Stomach (tissue), 9 donors: ENCODE measurements around the gene FNDC1. TPM values are rescaled to one million over a fixed set of nuclear protein-coding genes. Genes with fewer than 3 reads are reported as not detected.

Experiments
- DNase-seq, 2 donors: peaks; one replicate each; pipeline versions ENCODE4 v3.0.0 to v3.0.0-alpha.2; 2013 to 2019
- H3K27ac ChIP-seq, 5 donors: fragments of 200-600 bp in 4 of 5; sonication (generic) in 4 of 5; one replicate each; pipeline ENCODE4 v1.5.1; 2013 to 2019; ENCODE audit warnings: mild to moderate bottlenecking in 1 of 5, moderate library complexity in 1 of 5
- H3K27me3 ChIP-seq, 3 donors: fragments of 200-600 bp; sonication (generic); one replicate each; pipeline ENCODE4 v1.5.1; 2017 to 2019; ENCODE audit warnings: mixed run types in 1 of 3
- H3K36me3 ChIP-seq, 4 donors: fragments of 200-600 bp; sonication (generic); 1 replicate in 3 of 4; 2 replicates in 1 of 4; pipeline ENCODE4 v1.5.1; 2016 to 2019
- H3K4me1 ChIP-seq, 4 donors: fragments of 200-600 bp; sonication (generic); one replicate each; pipeline ENCODE4 v1.5.1; 2016 to 2019
- H3K4me3 ChIP-seq, 4 donors: fragments of 200-600 bp; sonication (generic) in 3 of 4; one replicate each; pipeline ENCODE4 v1.5.1; 2016 to 2019; ENCODE audit warnings: mild to moderate bottlenecking in 1 of 4
- H3K9me3 ChIP-seq, 4 donors: fragments of 200-600 bp; sonication (generic); one replicate each; pipeline ENCODE4 v1.5.1; 2016 to 2019
- EP300 ChIP-seq: sonication (generic); formaldehyde crosslinking; IDR thresholded peaks from one replicate; pipeline ENCODE4 v1.6.1; 2017; ENCODE audit warnings: antibody characterized with exemption
- POLR2A ChIP-seq, 4 donors: fragments of 450-650 bp; IDR thresholded peaks; one replicate each; pipeline ENCODE4 v1.6.1; 2016; ENCODE audit warnings: antibody characterized with exemption in 4 of 4, control low read depth in 2 of 4, mild to moderate bottlenecking in 1 of 4, moderate library complexity in 1 of 4
- POLR2AphosphoS5 ChIP-seq, 3 donors: sonication (generic); formaldehyde crosslinking; IDR thresholded peaks; one replicate each; pipeline ENCODE4 v1.6.1; 2016; ENCODE audit warnings: antibody characterized with exemption in 3 of 3
- WGBS, 5 donors: extraction: QIAGEN DNeasy Blood & Tissue Kit in 3 of 5; methylation state at CpG; one replicate each; pipeline versions ENCODE4 v1.1.5 to v1.1.7; 2013 to 2018; 5-methylcytosine and 5-hydroxymethylcytosine counted together
- intact Hi-C: fragments of 100-400 bp; cut with DNase I; formaldehyde crosslinking; loops from one replicate; pipeline ENCODE4 v1.15.1; 2023; ENCODE audit warnings: low total_unique reads
- polyA plus RNA-seq, 3 donors: library from polyadenylated mRNA; stranded (reverse); fragments of 200-250 nt; gene quantifications; one replicate each; pipeline ENCODE4 v1.2.3, GENCODE V29; 2013
- total RNA-seq, 5 donors: library from RNA; depleted of rRNA; stranded (reverse); fragments of >200 nt; gene quantifications; one replicate each; pipeline versions ENCODE4 v1.1.0 to v1.2.3, GENCODE V29; 2014 to 2016
- TF ChIP-seq, protein P1 (sequence below), 7 experiments: fragments of 450-650 bp in 4 of 7; fragments of 200-600 bp in 3 of 7; sonication (generic) in 3 of 7; IDR thresholded peaks; one replicate each; pipeline ENCODE4 v1.5.1; 2016 to 2019; ENCODE audit warnings: antibody characterized with exemption in 7 of 7, control low read depth in 2 of 7, mild to moderate bottlenecking in 1 of 7
- donor health status: healthy with polysubstance abuse.
- donor health status: Bipolar disorder and iron deficiency.
- donor health status: healthy.

FNDC1 gene
- total and polyA plus RNA-seq, 8 donors = 0.06 to 11.0 (median 0.43) TPM; not detected in 3

DNA sequence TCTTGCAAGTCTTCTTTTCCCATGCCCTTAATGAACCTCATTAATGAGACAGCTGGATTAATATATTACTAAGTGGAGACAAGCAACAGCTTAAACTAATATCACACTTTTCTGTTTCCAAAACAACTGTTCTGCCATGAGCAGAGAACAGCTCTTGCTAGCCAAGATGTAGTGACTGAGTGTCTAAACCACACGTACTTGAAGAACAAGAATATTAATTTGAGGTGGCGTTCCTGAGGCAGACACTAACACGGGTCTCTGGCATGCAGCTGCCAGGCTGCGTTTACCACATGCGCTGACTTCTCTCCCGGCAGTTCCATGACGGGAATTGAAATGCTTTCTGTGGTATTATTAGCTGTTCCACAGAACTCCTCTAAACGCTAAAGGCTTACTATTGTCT is 80.6 kb downstream of the FNDC1 start:
- Histone ChIP-seq H3K4me1 (peaks cover 0 to 8% (median 4%) of the 10 kb centered on the region in 4 donors), H3K9me3 (no peaks in the 10 kb centered on the region), H3K27ac (no peak overlapping the region), H3K4me3 (no peak overlapping the region), H3K27me3 (no peaks in the 10 kb centered on the region), H3K36me3 (no peaks in the 10 kb centered on the region)
- TF ChIP-seq EP300 (no peak), POLR2AphosphoS5 (IDR thresholded peaks at IDR 0.05) (no peak), POLR2A (IDR thresholded peaks at IDR 0.05) (no peak)
- TF ChIP-seq, protein P1, sequence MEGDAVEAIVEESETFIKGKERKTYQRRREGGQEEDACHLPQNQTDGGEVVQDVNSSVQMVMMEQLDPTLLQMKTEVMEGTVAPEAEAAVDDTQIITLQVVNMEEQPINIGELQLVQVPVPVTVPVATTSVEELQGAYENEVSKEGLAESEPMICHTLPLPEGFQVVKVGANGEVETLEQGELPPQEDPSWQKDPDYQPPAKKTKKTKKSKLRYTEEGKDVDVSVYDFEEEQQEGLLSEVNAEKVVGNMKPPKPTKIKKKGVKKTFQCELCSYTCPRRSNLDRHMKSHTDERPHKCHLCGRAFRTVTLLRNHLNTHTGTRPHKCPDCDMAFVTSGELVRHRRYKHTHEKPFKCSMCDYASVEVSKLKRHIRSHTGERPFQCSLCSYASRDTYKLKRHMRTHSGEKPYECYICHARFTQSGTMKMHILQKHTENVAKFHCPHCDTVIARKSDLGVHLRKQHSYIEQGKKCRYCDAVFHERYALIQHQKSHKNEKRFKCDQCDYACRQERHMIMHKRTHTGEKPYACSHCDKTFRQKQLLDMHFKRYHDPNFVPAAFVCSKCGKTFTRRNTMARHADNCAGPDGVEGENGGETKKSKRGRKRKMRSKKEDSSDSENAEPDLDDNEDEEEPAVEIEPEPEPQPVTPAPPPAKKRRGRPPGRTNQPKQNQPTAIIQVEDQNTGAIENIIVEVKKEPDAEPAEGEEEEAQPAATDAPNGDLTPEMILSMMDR (IDR thresholded peaks at IDR 0.05) = no peak
- intact Hi-C loops = no loop called here
- 51 to 66% (median 59%) methylated on average over 8 of the region's 8 CpGs for WGBS, 5 donors
- DNase-seq = peak in 1 of 2 donors; percentile 31

GRCh38 chr6:159250633-159251032 is 81.4 kb downstream of the FNDC1 start:
- Histone ChIP-seq H3K27ac (no peak overlapping the region), H3K9me3 (no peaks in the 10 kb centered on the region), H3K27me3 (no peaks in the 10 kb centered on the region), H3K36me3 (no peaks in the 10 kb centered on the region), H3K4me1 (peaks cover 0 to 8% (median 4%) of the 10 kb centered on the region in 4 donors), H3K4me3 (no peak overlapping the region)
- TF ChIP-seq EP300 (no peak), POLR2AphosphoS5 (IDR thresholded peaks at IDR 0.05) (no peak), POLR2A (IDR thresholded peaks at IDR 0.05) (no peak)
- TF ChIP-seq, protein P1 (IDR thresholded peaks at IDR 0.05) = no peak
- 84 to 93% (median 86%) methylated on average over 3 of the region's 3 CpGs for WGBS, 5 donors
- DNase-seq = no peak
- intact Hi-C loops = no loop called here

GRCh38 chr6:159252955-159253508 is 83.8 kb downstream of the FNDC1 start:
- 45 to 56% (median 47%) methylated on average over 10 of the region's 10 CpGs for WGBS, 5 donors
- intact Hi-C loops = no loop called here
- Histone ChIP-seq H3K27ac (no peak overlapping the region), H3K27me3 (no peaks in the 10 kb centered on the region), H3K4me1 (peaks cover 0 to 8% (median 4%) of the 10 kb centered on the region in 4 donors), H3K36me3 (no peaks in the 10 kb centered on the region), H3K9me3 (no peaks in the 10 kb centered on the region), H3K4me3 (no peak overlapping the region)
- DNase-seq = peak in 1 of 2 donors; percentile 67
- TF ChIP-seq, protein P1 (IDR thresholded peaks at IDR 0.05) = peak in 4 of 7 experiments; percentile 22 to 49 (median 35)
- TF ChIP-seq POLR2A (IDR thresholded peaks at IDR 0.05) = no peak

GRCh38 chr6:159254186-159254585 is 85.0 kb downstream of the FNDC1 start:
- H3K9me3 ChIP-seq = no peaks in the 10 kb centered on the region
- no peak overlapping the region for H3K27ac ChIP-seq
- H3K4me3 ChIP-seq = no peak overlapping the region
- no peaks in the 10 kb centered on the region for H3K36me3 ChIP-seq
- DNase-seq = no peak
- no peaks in the 10 kb centered on the region for H3K27me3 ChIP-seq
- intact Hi-C loops = no loop called here
- peaks cover 0 to 8% (median 4%) of the 10 kb centered on the region in 4 donors for H3K4me1 ChIP-seq
- 70 to 83% (median 80%) methylated on average over 2 of the region's 2 CpGs for WGBS, 5 donors
- TF ChIP-seq, protein P1 (IDR thresholded peaks at IDR 0.05) = no peak
- TF ChIP-seq POLR2A (IDR thresholded peaks at IDR 0.05) (no peak), EP300 (no peak), POLR2AphosphoS5 (IDR thresholded peaks at IDR 0.05) (no peak)
